Upper lobe of left lung (tissue), 4 donors: ENCODE measurements around the gene KIR3DL3.

Experiments used
- POLR2AphosphoS5 ChIP-seq, 2 donors: sonication (generic); formaldehyde crosslinking; IDR thresholded peaks; one replicate each; pipeline ENCODE4 v1.5.1; 2017; ENCODE audit warnings: antibody characterized with exemption in 2 of 2
- TF ChIP-seq, protein P1 (sequence below), 6 experiments: fragments of 450-650 bp in 4 of 6; fragments of 200-600 bp in 2 of 6; sonication (generic) in 2 of 6; IDR thresholded peaks; one replicate each; pipeline ENCODE4 v1.5.1; 2016 to 2019; ENCODE audit warnings: antibody characterized with exemption in 6 of 6

- TF ChIP-seq, protein P1, sequence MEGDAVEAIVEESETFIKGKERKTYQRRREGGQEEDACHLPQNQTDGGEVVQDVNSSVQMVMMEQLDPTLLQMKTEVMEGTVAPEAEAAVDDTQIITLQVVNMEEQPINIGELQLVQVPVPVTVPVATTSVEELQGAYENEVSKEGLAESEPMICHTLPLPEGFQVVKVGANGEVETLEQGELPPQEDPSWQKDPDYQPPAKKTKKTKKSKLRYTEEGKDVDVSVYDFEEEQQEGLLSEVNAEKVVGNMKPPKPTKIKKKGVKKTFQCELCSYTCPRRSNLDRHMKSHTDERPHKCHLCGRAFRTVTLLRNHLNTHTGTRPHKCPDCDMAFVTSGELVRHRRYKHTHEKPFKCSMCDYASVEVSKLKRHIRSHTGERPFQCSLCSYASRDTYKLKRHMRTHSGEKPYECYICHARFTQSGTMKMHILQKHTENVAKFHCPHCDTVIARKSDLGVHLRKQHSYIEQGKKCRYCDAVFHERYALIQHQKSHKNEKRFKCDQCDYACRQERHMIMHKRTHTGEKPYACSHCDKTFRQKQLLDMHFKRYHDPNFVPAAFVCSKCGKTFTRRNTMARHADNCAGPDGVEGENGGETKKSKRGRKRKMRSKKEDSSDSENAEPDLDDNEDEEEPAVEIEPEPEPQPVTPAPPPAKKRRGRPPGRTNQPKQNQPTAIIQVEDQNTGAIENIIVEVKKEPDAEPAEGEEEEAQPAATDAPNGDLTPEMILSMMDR (IDR thresholded peaks at IDR 0.05), result no peak
- no peak for TF ChIP-seq POLR2AphosphoS5 (IDR thresholded peaks at IDR 0.05)
These were observed 27.5 kb upstream of the KIR3DL3 start for GRCh38 chr19:54696766-54697165.
